Nephron (organoid): ENCODE data around the gene ALK.

ENCODE experiments used
- H3K27ac Mint-ChIP-seq, 3 experiments: 2 replicates each; pipeline ENCODE4 v1.8.0; 2020; ENCODE audit warnings: mixed read lengths in 3 of 3, mild to moderate bottlenecking in 2 of 3, moderate library complexity in 1 of 3
- H3K27me3 Mint-ChIP-seq: 2 replicates; pipeline ENCODE4 v1.8.0; 2021; ENCODE audit warnings: low read depth, mild to moderate bottlenecking, moderate library complexity, mixed read lengths
- H3K36me3 Mint-ChIP-seq: 2 replicates; pipeline ENCODE4 v1.8.0; 2020; ENCODE audit warnings: low read depth, mixed read lengths
- H3K4me1 Mint-ChIP-seq: 2 replicates; pipeline ENCODE4 v1.8.0; 2020; ENCODE audit warnings: mixed read lengths
- H3K4me3 Mint-ChIP-seq, 3 experiments: 2 replicates each; pipeline ENCODE4 v1.8.0; 2020; ENCODE audit warnings: mild to moderate bottlenecking in 3 of 3, mixed read lengths in 3 of 3, moderate library complexity in 2 of 3
- H3K9me3 Mint-ChIP-seq: 2 replicates; pipeline ENCODE4 v1.8.0; 2020; ENCODE audit warnings: mixed read lengths
- TF ChIP-seq, protein P1 (sequence below), 3 experiments: fragments of 200-600 bp; sonication (generic); IDR thresholded peaks; one replicate each; pipeline ENCODE4 v1.5.0; 2021; ENCODE audit warnings: antibody characterized with exemption in 3 of 3; ENCODE audit not compliant: unreplicated experiment in 3 of 3

ALK gene

DNA sequence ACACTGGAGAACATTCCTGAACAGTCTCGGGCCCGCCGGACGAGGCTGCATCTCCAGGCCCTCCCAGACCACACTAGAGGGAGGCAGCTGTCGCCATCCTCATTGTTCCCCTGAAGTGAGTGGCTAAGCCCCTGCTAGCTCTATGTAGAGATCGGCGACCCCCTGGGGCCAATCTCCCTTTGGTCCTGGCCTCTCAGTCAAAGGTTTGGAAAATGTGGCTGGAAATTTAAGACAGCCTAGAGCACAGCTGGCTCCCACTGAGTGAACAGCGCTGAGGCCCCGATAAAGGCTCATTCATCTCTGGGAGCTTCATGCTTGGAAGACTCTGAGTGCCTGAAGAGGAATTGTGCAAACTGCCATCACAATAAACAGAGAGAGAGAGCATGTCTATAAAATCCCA lies 445.9 kb downstream of the ALK start:
- Mint-ChIP-seq H3K9me3 (peaks cover 22% of the 10 kb centered on the region), H3K4me1 (peaks cover 34% of the 10 kb centered on the region), H3K4me3 (no peak overlapping the region), H3K36me3 (no peaks in the 10 kb centered on the region), H3K27me3 (peaks cover 15% of the 10 kb centered on the region), H3K27ac (peak overlapping the region in 2 of 3 experiments; percentile 3 to 48)
- TF ChIP-seq, protein P1, sequence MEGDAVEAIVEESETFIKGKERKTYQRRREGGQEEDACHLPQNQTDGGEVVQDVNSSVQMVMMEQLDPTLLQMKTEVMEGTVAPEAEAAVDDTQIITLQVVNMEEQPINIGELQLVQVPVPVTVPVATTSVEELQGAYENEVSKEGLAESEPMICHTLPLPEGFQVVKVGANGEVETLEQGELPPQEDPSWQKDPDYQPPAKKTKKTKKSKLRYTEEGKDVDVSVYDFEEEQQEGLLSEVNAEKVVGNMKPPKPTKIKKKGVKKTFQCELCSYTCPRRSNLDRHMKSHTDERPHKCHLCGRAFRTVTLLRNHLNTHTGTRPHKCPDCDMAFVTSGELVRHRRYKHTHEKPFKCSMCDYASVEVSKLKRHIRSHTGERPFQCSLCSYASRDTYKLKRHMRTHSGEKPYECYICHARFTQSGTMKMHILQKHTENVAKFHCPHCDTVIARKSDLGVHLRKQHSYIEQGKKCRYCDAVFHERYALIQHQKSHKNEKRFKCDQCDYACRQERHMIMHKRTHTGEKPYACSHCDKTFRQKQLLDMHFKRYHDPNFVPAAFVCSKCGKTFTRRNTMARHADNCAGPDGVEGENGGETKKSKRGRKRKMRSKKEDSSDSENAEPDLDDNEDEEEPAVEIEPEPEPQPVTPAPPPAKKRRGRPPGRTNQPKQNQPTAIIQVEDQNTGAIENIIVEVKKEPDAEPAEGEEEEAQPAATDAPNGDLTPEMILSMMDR (IDR thresholded peaks at IDR 0.05; ENCODE audit: unreplicated experiment in 3 of 3), result no peak

DNA sequence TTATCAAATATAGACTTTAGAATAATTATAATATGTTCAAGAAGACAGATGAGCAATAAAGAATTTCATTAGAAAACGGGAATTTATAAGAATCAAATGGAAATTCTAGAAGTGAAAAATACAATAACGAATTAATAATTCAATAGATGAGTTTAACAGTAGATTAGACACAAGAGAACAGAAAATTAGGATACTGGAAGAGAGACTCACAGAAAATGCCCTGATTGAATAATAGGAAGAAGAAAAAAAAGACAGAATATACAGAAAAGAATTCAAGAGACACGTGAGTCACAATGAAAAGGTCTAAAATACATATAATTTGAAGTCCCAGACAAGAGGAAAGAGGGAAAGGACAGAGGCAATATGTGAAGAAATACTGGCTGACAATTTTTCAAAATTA lies 451.4 kb downstream of the ALK start:
- Mint-ChIP-seq H3K4me3 (no peak overlapping the region), H3K27me3 (no peaks in the 10 kb centered on the region), H3K27ac (no peak overlapping the region)

DNA sequence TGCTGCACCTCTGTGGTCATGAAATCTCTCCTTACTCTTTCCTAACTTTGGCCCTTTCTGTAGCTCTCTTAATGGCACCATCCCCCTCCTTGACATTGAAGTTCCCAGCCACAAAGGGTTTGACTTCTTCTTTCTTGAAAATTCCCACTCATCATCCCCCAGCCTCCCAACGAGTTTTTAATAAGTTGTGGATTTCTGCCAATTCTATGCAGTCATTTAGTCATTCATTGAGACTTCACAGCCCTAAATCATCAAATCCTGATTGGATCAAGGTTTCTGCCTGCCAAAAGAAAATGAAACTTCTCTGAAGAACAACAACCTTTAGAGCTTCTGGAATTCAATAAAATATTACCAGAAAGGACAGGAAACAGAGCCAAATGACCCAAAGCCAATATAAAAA lies 451.9 kb downstream of the ALK start:
- Mint-ChIP-seq H3K4me3 (no peak overlapping the region), H3K36me3 (peaks cover 7% of the 10 kb centered on the region), H3K27ac (no peak overlapping the region), H3K27me3 (no peaks in the 10 kb centered on the region), H3K9me3 (peaks cover 36% of the 10 kb centered on the region), H3K4me1 (no peaks in the 10 kb centered on the region)
- TF ChIP-seq, protein P1 (IDR thresholded peaks at IDR 0.05; ENCODE audit: unreplicated experiment in 3 of 3), result no peak

More for the DNA sequence above, 451.4 kb downstream of the ALK start:
- H3K9me3 Mint-ChIP-seq, result peaks cover 36% of the 10 kb centered on the region
- no peaks in the 10 kb centered on the region for H3K4me1 Mint-ChIP-seq
- H3K36me3 Mint-ChIP-seq, result peaks cover 7% of the 10 kb centered on the region
- TF ChIP-seq, protein P1 (IDR thresholded peaks at IDR 0.05; ENCODE audit: unreplicated experiment in 3 of 3), result no peak

DNA sequence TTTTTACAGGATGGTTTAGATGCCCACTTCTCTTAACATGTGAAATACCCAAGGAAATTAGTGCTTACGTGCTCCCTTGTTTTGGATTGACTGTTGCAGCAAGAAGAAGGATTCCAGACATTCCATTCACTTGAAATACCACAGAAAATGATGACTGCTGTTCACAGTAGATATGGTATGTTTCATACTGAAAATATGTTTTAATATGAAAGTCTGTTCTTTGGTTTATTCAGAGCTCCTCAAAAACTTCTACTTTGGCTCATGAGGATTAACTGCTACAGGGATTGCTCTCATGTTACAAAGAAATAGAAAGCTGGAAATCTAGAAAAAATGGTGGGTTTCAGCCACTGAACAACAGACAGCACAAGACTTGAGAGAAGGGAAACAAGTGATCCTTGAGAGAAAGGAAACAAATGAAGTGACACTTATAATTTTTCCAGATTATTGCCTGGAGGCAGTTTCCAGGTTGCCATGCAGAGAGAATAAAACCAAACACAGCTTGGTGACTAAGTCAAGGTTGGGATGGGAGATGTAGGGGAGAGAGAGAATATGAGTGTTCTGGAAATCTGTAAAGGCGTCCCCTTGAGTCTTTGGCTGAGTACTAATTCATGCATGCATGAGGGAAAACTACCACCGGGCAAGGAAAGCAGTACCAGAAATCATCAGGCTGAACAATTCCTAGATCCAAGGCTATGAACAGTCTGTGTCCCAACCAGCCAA lies 458.0 kb downstream of the ALK start:
- Mint-ChIP-seq H3K4me1 (peaks cover 6% of the 10 kb centered on the region), H3K36me3 (no peaks in the 10 kb centered on the region), H3K4me3 (no peak overlapping the region), H3K27ac (peak overlapping the region in 1 of 3 experiments; percentile 68), H3K9me3 (peaks cover 7% of the 10 kb centered on the region), H3K27me3 (no peaks in the 10 kb centered on the region)
- TF ChIP-seq, protein P1 (IDR thresholded peaks at IDR 0.05; ENCODE audit: unreplicated experiment in 3 of 3), result no peak

DNA sequence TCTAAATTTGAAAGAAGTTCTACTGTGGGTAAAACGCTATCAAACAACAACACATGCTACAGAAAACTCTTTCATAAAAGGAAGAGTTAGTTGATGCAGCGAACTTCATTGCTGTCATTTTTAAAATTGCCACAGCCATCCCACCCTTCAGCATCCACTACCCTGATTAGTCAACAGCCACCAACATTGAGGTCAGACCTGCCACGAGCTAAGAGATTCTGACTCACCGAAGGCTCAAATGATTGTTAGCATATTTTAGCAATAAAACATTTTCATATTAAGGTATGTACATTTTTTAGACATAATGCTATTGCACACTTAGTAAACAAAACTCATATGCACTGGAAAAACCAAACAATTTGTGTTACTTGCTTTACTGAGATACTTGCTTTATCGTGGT lies 459.1 kb downstream of the ALK start:
- H3K4me3 Mint-ChIP-seq, result no peak overlapping the region
- peaks cover 6% of the 10 kb centered on the region for H3K4me1 Mint-ChIP-seq
- H3K27me3 Mint-ChIP-seq, result no peaks in the 10 kb centered on the region
- H3K9me3 Mint-ChIP-seq, result peaks cover 7% of the 10 kb centered on the region
- no peaks in the 10 kb centered on the region for H3K36me3 Mint-ChIP-seq
- TF ChIP-seq, protein P1 (IDR thresholded peaks at IDR 0.05; ENCODE audit: unreplicated experiment in 3 of 3), result no peak
- no peak overlapping the region for H3K27ac Mint-ChIP-seq

DNA sequence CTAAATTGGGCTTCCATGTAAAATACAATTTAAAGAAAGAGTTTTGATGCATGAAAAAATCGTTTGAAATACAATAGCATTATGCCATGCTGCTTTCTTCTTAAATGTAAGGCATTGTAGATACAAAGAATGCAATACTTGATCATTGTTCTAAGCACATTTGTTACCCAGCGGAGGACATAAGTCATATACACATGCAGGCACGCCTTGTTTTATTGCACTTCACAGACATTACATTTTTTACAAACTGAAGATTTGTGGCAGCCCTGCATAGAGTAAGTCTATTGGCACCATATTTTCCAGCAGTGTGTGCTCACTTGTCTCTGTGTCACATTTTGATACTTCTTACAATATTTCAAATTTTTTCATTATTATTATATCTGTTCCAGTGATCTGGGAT lies 461.2 kb downstream of the ALK start:
- no peak overlapping the region for H3K27ac Mint-ChIP-seq
- peaks cover 6% of the 10 kb centered on the region for H3K4me1 Mint-ChIP-seq
- TF ChIP-seq, protein P1 (IDR thresholded peaks at IDR 0.05; ENCODE audit: unreplicated experiment in 3 of 3), result no peak
- no peaks in the 10 kb centered on the region for H3K27me3 Mint-ChIP-seq
- no peak overlapping the region for H3K4me3 Mint-ChIP-seq
- H3K9me3 Mint-ChIP-seq, result peaks cover 4% of the 10 kb centered on the region
- no peaks in the 10 kb centered on the region for H3K36me3 Mint-ChIP-seq
